Stimulated activated naive CD8-positive, alpha-beta T cell treated with anti-CD3 and anti-CD28 coated beads, Interleukin-15, Interleukin-2, amounts not matched to agents 100 ng/mL and 50 ng/mL, for 24 hours (primary cell): Measurements from ENCODE around the gene ASPG.

ENCODE experiments used
- H3K27ac Mint-ChIP-seq: one replicate; pipeline ENCODE4 v1.8.0; 2021; ENCODE audit warnings: mild to moderate bottlenecking, mixed read lengths
- H3K27me3 Mint-ChIP-seq: one replicate; pipeline ENCODE4 v1.8.0; 2021; ENCODE audit warnings: mixed read lengths
- H3K36me3 Mint-ChIP-seq: one replicate; pipeline ENCODE4 v1.8.0; 2021; ENCODE audit warnings: low read depth, mixed read lengths
- H3K4me1 Mint-ChIP-seq: one replicate; pipeline ENCODE4 v1.8.0; 2021; ENCODE audit warnings: low read depth, mixed read lengths
- H3K4me3 Mint-ChIP-seq: one replicate; pipeline ENCODE4 v1.8.0; 2021; ENCODE audit warnings: mild to moderate bottlenecking, mixed read lengths
- H3K9me3 Mint-ChIP-seq: one replicate; pipeline ENCODE4 v1.8.0; 2021; ENCODE audit warnings: mixed read lengths

Gene ASPG

GRCh38 chr14:104112609-104113571 lies 27.4 kb downstream of the ASPG start:
- Mint-ChIP-seq H3K4me3 (no peak overlapping the region), H3K4me1 (no peaks in the 10 kb centered on the region), H3K36me3 (no peaks in the 10 kb centered on the region), H3K9me3 (no peaks in the 10 kb centered on the region), H3K27me3 (peaks cover 9% of the 10 kb centered on the region), H3K27ac (no peak overlapping the region)

DNA sequence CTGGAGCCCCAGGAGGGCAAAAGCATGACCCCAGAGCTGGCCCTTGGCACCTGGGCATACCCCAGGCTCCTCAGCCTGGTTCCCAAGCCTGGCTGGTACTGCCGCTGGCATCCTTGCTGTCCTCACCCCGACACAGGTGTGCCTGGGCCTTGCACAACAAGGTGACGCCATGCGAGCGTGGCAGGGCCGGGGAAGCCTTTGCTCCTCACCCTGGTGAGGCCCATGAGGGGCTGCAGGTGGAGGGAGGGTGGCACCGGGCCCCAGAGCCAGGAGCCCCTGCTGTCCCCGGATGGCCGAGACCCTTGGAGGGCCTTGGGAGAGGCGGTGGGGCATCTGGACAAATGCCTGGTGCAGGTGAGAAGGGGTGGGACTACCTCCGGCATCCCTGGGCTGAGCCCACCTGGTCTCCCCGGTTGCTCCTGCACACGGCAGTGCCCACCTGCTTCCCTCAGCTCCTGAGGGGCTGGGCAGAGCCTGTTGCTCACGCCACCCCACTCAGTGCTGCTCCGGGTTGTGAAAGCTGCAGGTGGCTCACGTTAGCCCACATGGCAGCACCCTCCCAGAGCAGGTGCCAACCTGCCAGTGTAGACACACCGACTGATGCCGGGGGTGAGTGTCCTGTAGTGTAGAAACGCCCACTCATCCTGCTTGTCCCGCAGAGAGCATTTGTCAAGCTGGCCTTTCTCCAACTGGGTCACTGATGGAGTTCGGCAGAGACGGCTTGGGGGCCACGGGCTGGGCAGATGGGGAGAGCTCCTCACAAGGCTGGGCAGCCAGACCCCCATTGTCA lies 28.3 kb downstream of the ASPG start:
- Mint-ChIP-seq H3K9me3 (no peaks in the 10 kb centered on the region), H3K4me3 (no peak overlapping the region), H3K27me3 (peaks cover 17% of the 10 kb centered on the region), H3K36me3 (no peaks in the 10 kb centered on the region), H3K27ac (no peak overlapping the region), H3K4me1 (no peaks in the 10 kb centered on the region)

DNA sequence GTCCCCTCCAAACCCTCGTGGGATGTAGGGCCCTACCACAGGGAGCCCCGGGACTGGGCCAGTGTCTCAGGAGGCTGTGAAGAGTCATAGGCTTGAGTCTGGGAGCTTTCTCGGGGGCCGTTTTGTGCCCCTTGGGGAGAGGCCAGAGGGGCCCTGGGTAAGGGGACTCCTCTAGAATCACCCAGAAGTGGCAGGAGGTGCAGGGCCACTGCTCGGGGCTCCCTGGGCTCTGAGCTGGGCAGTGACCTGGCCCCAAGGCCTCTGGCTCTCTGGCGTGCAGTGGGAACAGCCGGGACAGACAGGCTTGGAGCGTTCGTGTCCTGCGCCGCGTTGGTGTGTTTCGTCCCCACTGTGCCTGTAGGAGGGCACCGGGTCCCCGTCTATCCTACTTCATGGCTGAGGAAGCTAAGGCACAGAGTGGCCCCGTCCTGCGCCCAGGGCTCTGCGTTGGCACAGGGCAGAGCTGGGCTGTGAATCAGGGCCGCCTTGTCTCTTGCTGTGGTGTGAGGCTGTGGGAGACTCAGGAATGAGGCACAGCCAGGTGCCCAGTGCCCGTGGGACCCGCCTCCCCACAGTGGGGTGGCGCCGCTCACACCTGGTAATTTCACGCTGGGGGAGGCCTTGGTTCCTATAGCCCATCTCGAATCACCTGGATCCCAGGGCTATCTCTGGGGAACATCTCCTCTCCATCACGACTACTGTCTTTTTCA lies 29.1 kb downstream of the ASPG start:
- no peaks in the 10 kb centered on the region for H3K36me3 Mint-ChIP-seq
- H3K4me3 Mint-ChIP-seq, result no peak overlapping the region
- no peaks in the 10 kb centered on the region for H3K4me1 Mint-ChIP-seq
- H3K27ac Mint-ChIP-seq, result no peak overlapping the region
- no peaks in the 10 kb centered on the region for H3K9me3 Mint-ChIP-seq
- H3K27me3 Mint-ChIP-seq, result peaks cover 24% of the 10 kb centered on the region

GRCh38 chr14:104115131-104115600 lies 29.7 kb downstream of the ASPG start:
- no peak overlapping the region for H3K4me3 Mint-ChIP-seq
- H3K27ac Mint-ChIP-seq, result no peak overlapping the region
- no peaks in the 10 kb centered on the region for H3K4me1 Mint-ChIP-seq
- no peaks in the 10 kb centered on the region for H3K36me3 Mint-ChIP-seq
- H3K9me3 Mint-ChIP-seq, result no peaks in the 10 kb centered on the region
- peaks cover 27% of the 10 kb centered on the region for H3K27me3 Mint-ChIP-seq

DNA sequence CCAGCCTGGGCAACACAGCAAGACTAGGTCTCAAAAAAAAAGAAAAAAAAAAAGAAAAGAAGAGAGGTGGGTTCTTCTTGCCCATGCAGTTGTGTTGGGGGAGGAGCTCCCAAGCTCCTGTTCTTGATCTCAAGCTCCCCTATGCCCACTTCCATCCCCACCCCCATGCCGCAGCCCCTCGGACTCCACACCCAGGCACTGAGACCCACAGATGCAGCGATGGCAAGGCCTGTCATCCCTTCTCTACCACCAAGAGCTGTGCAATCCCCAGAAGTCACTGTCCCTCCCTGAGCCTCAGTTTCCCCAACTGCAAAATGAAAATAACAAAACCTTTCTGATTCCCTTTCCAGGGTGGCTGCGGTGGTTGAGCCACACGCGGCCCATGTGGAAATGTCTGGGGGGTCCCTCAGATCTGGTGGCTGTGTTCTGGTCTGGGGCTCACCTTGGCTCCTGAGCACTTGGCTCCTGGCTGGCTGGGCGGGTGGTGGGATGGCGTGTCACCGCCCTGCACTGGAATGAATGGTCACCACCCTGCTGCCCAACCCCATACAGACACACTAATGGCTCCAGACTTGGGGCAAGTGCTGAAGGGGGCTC lies 30.3 kb downstream of the ASPG start:
- peaks cover 32% of the 10 kb centered on the region for H3K27me3 Mint-ChIP-seq

DNA sequence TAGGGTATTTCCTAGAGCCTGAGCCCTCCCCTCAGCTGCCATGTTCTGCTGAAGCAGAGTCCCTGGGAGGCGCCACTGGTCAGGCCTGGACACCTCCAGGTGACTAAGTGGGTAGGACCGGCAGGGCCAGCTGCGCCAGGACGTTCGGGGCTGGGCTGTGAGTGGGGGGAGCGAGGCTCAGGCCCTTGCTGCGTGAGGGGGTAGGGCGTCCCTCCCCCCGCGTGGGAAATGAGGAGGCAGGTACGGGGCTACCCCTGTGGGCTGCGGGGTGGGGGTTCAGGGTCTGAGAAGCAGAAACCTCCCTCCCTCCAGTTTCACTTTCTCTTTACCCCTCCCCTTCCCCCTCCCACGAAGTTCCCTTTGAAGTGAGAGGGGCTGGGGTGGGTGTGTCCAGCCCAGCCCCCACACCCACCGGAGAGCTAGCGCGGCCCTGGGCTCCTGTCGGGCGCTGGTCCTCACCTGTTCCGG lies 30.8 kb downstream of the ASPG start:
- H3K4me3 Mint-ChIP-seq, result peak overlapping the region; percentile 23
- H3K4me1 Mint-ChIP-seq, result no peaks in the 10 kb centered on the region
- H3K9me3 Mint-ChIP-seq, result no peaks in the 10 kb centered on the region
- H3K36me3 Mint-ChIP-seq, result no peaks in the 10 kb centered on the region
- peaks cover 33% of the 10 kb centered on the region for H3K27me3 Mint-ChIP-seq
- no peak overlapping the region for H3K27ac Mint-ChIP-seq

More for the DNA sequence above, 30.3 kb downstream of the ASPG start:
- H3K9me3 Mint-ChIP-seq, result no peaks in the 10 kb centered on the region
- H3K4me3 Mint-ChIP-seq, result peak overlapping the region; percentile 23
- no peaks in the 10 kb centered on the region for H3K4me1 Mint-ChIP-seq
- no peaks in the 10 kb centered on the region for H3K36me3 Mint-ChIP-seq
- no peak overlapping the region for H3K27ac Mint-ChIP-seq

- Mint-ChIP-seq H3K4me3 (no peak overlapping the region), H3K27ac (no peak overlapping the region), H3K9me3 (no peaks in the 10 kb centered on the region), H3K4me1 (no peaks in the 10 kb centered on the region), H3K36me3 (no peaks in the 10 kb centered on the region), H3K27me3 (peaks cover 33% of the 10 kb centered on the region)
Measured at GRCh38 chr14:104116756-104117340, 31.3 kb downstream of the ASPG start.

GRCh38 chr14:104117341-104118005 lies 32.0 kb downstream of the ASPG start:
- H3K27ac Mint-ChIP-seq, result no peak overlapping the region
- no peaks in the 10 kb centered on the region for H3K9me3 Mint-ChIP-seq
- no peak overlapping the region for H3K4me3 Mint-ChIP-seq
- H3K36me3 Mint-ChIP-seq, result no peaks in the 10 kb centered on the region
- peaks cover 33% of the 10 kb centered on the region for H3K27me3 Mint-ChIP-seq
- H3K4me1 Mint-ChIP-seq, result no peaks in the 10 kb centered on the region

- Mint-ChIP-seq H3K4me3 (no peak overlapping the region), H3K27ac (no peak overlapping the region), H3K9me3 (no peaks in the 10 kb centered on the region), H3K36me3 (no peaks in the 10 kb centered on the region), H3K4me1 (no peaks in the 10 kb centered on the region), H3K27me3 (peaks cover 33% of the 10 kb centered on the region)
Measured at GRCh38 chr14:104118006-104118844, 32.7 kb downstream of the ASPG start.

DNA sequence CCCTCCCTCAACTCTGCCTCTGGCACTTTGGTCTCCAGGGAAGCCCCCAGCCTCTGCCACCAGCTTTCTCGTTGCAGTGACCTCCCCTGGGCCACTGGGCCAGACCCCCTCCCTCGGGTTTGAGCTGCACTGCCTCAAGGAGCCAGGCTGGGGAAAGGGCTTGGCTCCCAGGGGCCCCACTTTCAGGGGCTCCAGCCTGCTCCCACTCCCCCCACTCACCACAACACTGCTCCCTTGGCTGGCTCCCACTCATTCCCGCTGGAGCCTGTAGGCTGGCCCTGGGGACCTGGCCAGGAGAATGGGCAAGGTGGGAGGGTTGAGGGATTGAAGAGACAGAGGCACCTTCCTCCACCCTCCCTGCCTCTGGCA lies 33.6 kb downstream of the ASPG start:
- Mint-ChIP-seq H3K27ac (no peak overlapping the region), H3K27me3 (peaks cover 38% of the 10 kb centered on the region), H3K4me3 (no peak overlapping the region), H3K9me3 (peaks cover 6% of the 10 kb centered on the region), H3K4me1 (no peaks in the 10 kb centered on the region), H3K36me3 (peaks cover 5% of the 10 kb centered on the region)

DNA sequence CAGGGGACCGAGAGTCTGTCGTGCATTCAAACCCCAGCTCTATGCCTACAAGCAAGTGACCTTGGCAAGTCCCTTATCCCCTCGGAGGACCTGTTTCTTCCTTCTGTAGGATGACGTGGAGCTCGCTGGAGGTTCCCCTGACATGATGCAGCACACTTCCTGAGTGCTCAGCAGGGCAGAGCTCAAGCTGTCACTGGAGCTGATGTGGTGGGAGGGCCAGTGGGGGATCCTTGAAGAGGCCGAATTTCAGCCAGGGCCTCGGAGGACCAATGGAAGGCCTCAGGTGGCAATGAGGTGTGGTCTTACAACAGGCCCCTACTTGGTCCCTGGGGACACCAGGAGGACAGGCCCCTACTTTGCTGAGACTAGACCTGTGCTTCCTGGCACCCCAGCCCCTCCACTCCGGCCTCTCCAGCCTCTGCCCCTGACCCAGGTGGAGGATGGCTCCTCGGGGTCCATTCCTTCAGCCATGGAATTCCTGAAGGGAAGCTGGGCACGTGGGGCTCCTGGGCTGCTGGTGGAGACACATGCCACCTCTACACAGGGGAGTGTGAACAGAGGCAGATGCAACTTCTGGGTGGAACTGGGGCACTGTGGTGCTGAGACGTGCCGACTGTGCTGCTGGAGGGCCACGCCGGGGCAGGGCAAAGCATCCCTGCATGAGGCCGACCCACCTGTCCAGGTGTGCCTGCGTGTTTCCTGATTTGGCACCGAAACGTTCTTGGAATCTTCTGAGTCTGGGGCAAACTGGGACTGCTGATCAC lies 34.2 kb downstream of the ASPG start:
- H3K36me3 Mint-ChIP-seq, result peaks cover 5% of the 10 kb centered on the region
- H3K4me1 Mint-ChIP-seq, result no peaks in the 10 kb centered on the region
- H3K9me3 Mint-ChIP-seq, result peaks cover 8% of the 10 kb centered on the region
- H3K4me3 Mint-ChIP-seq, result no peak overlapping the region
- H3K27ac Mint-ChIP-seq, result no peak overlapping the region
- peaks cover 39% of the 10 kb centered on the region for H3K27me3 Mint-ChIP-seq

- Mint-ChIP-seq H3K36me3 (peaks cover 10% of the 10 kb centered on the region), H3K4me1 (no peaks in the 10 kb centered on the region), H3K27me3 (peaks cover 40% of the 10 kb centered on the region), H3K9me3 (peaks cover 12% of the 10 kb centered on the region), H3K27ac (no peak overlapping the region), H3K4me3 (no peak overlapping the region)
Measured at GRCh38 chr14:104120281-104120741, 34.8 kb downstream of the ASPG start.
